Motor neuron (in vitro differentiated cells): Measurements from ENCODE around the gene STAMBPL1. TPM values are rescaled to one million over a fixed set of nuclear protein-coding genes. Genes with fewer than 3 reads are reported as not detected.

Experiments
- ATAC-seq, 8 experiments: fragments of 200-7000 bp; cut with Tn5 transposase; replicated peaks in 6 of 8; 2 replicates each; pipeline ENCODE4 v1.8.0; 2021; ENCODE audit warnings: mild to moderate bottlenecking in 8 of 8, moderate library complexity in 8 of 8
- H3K27ac ChIP-seq, 2 donors: fragments of 250-450 bp; sonication (Bioruptor Pico); 2 replicates each; pipeline ENCODE4 v1.9.0; 2021; ENCODE audit warnings: antibody characterized with exemption in 2 of 2, mild to moderate bottlenecking in 2 of 2, moderate library complexity in 1 of 2
- H3K4me1 ChIP-seq, 2 donors: fragments of 250-450 bp; sonication (Bioruptor Pico); replicated peaks in 1 of 2; 2 replicates each; pipeline ENCODE4 v1.6.1; 2021; ENCODE audit warnings: antibody characterized with exemption in 2 of 2, mild to moderate bottlenecking in 2 of 2, moderate library complexity in 1 of 2
- H3K4me3 ChIP-seq, 5 donors: fragments of 250-450 bp; sonication (Bioruptor Pico); 2 replicates each; pipeline ENCODE4 v1.9.0; 2021; ENCODE audit warnings: antibody characterized with exemption in 5 of 5, mild to moderate bottlenecking in 5 of 5, moderate library complexity in 4 of 5
- WGBS, 10 experiments: fragments of 450-650 bp; shearing (Covaris generic); methylation state at CpG; one replicate each; pipeline ENCODE4 v1.0.0; 2022; 5-methylcytosine and 5-hydroxymethylcytosine counted together
- in situ Hi-C, 9 experiments: fragments of 400-800 bp; cut with MboI; loops; one replicate each; pipeline ENCODE4 v1.15.0; 2021; ENCODE audit warnings: low sequenced_read_pairs in 9 of 9, low pct_unique_long_range_greater_than_20kb in 2 of 9; ENCODE audit not compliant: unreplicated experiment in 9 of 9
- total RNA-seq, 8 experiments: library from RNA; unstranded; fragments of 300-600 nt; gene quantifications; 2 replicates each; pipeline versions ENCODE4 v1.2.3 to v1.2.4, GENCODE V29; 2022

The STAMBPL1 gene
- total RNA-seq, 8 experiments from 2014 or later: 5.8 to 24.7 (median 11.0) TPM

- 80 to 100% (median 100%) methylated on average over 1 of the region's 1 CpG; no CpG with 5 or more reads in 1 of the 10 experiments for WGBS, 10 experiments
- Histone ChIP-seq H3K4me3 (no peak overlapping the region), H3K27ac (no peak overlapping the region), H3K4me1 (no peaks in the 10 kb centered on the region)
- no peak for ATAC-seq
- in situ Hi-C loops: no loop called here
Observed at GRCh38 chr10:88901206-88901983, 21.4 kb downstream of the STAMBPL1 start.

- Histone ChIP-seq H3K4me1 (no peaks in the 10 kb centered on the region), H3K27ac (no peak overlapping the region), H3K4me3 (no peak overlapping the region)
- 81 to 100% (median 90%) methylated on average over 2 to 11 of the region's 11 CpGs; no CpG with 5 or more reads in 1 of the 10 experiments for WGBS, 10 experiments
- in situ Hi-C loops: no loop called here
- no peak for ATAC-seq
Observed at GRCh38 chr10:88901984-88902789, 22.1 kb downstream of the STAMBPL1 start.

- in situ Hi-C loops: no loop called here
- no peaks in the 10 kb centered on the region for H3K4me1 ChIP-seq
- 80 to 100% (median 90%) methylated on average over 1 to 3 of the region's 3 CpGs for WGBS, 10 experiments
- ATAC-seq: no peak
- H3K4me3 ChIP-seq: no peak overlapping the region
- no peak overlapping the region for H3K27ac ChIP-seq
Observed at GRCh38 chr10:88903715-88904114, 23.7 kb downstream of the STAMBPL1 start.

- 0 to 100% (median 83%) methylated on average over 1 of the region's 1 CpG; no CpG with 5 or more reads in 3 of the 10 experiments for WGBS, 10 experiments
- H3K4me1 ChIP-seq: peaks cover 0 to 1% of the 10 kb centered on the region in 2 donors
- in situ Hi-C loops: no loop called here
- no peak overlapping the region for H3K27ac ChIP-seq
- H3K4me3 ChIP-seq: no peak overlapping the region
- no peak for ATAC-seq
Observed at GRCh38 chr10:88906921-88907320, 26.9 kb downstream of the STAMBPL1 start.

GRCh38 chr10:88908194-88908593 lies 28.1 kb downstream of the STAMBPL1 start:
- 73 to 100% (median 87%) methylated on average over 1 to 4 of the region's 4 CpGs; no CpG with 5 or more reads in 1 of the 10 experiments for WGBS, 10 experiments
- no peak overlapping the region for H3K4me3 ChIP-seq
- peaks cover 9 to 10% of the 10 kb centered on the region in 2 donors for H3K4me1 ChIP-seq
- ATAC-seq: no peak
- in situ Hi-C loops: no loop called here
- H3K27ac ChIP-seq: no peak overlapping the region

GRCh38 chr10:88911116-88911515 lies 31.1 kb downstream of the STAMBPL1 start:
- peaks cover 10 to 21% of the 10 kb centered on the region in 2 donors for H3K4me1 ChIP-seq
- ATAC-seq: no peak
- H3K4me3 ChIP-seq: no peak overlapping the region
- in situ Hi-C loops: no loop called here
- no peak overlapping the region for H3K27ac ChIP-seq
- 20 to 100% (median 100%) methylated on average over 1 of the region's 1 CpG; no CpG with 5 or more reads in 3 of the 10 experiments for WGBS, 10 experiments

- in situ Hi-C loops: no loop called here
- no peak for ATAC-seq
- Histone ChIP-seq H3K4me3 (no peak overlapping the region), H3K27ac (no peak overlapping the region), H3K4me1 (peaks cover 10 to 21% of the 10 kb centered on the region in 2 donors)
- WGBS, 10 experiments: 80 to 100% (median 100%) methylated on average over 1 to 3 of the region's 3 CpGs; no CpG with 5 or more reads in 3 of the 10 experiments
Observed at GRCh38 chr10:88911851-88912250, 31.8 kb downstream of the STAMBPL1 start.

- in situ Hi-C loops: no loop called here
- 0 to 83% (median 19%) methylated on average over 1 to 9 of the region's 9 CpGs; no CpG with 5 or more reads in 1 of the 10 experiments for WGBS, 10 experiments
- Histone ChIP-seq H3K4me1 (peaks cover 10 to 21% of the 10 kb centered on the region in 2 donors), H3K27ac (peak overlapping the region; percentile 31), H3K4me3 (peak overlapping the region in 1 of 5 donors; percentile 0)
- ATAC-seq: peak in 7 of 8 experiments; percentile 29 to 99 (median 98)
Observed at GRCh38 chr10:88913127-88913526, 33.1 kb downstream of the STAMBPL1 start.

- Histone ChIP-seq H3K27ac (peak overlapping the region in 1 of 2 donors; percentile 31), H3K4me1 (peaks cover 10 to 21% of the 10 kb centered on the region in 2 donors), H3K4me3 (no peak overlapping the region)
- WGBS, 10 experiments: 47 to 87% (median 65%) methylated on average over 2 to 5 of the region's 5 CpGs; no CpG with 5 or more reads in 1 of the 10 experiments
- in situ Hi-C loops: no loop called here
- ATAC-seq: peak in 3 of 8 experiments; percentile 18 to 38 (median 28)
Observed at GRCh38 chr10:88913788-88914187, 33.7 kb downstream of the STAMBPL1 start.

- WGBS, 10 experiments: 80 to 100% (median 96%) methylated on average over 1 to 2 of the region's 2 CpGs; no CpG with 5 or more reads in 2 of the 10 experiments
Observed at GRCh38 chr10:88915781-88916180, 35.7 kb downstream of the STAMBPL1 start.

GRCh38 chr10:88916231-88916630 lies 36.2 kb downstream of the STAMBPL1 start:
- Histone ChIP-seq H3K27ac (no peak overlapping the region), H3K4me1 (peaks cover 10 to 21% of the 10 kb centered on the region in 2 donors), H3K4me3 (no peak overlapping the region)
- in situ Hi-C loops: no loop called here
- no peak for ATAC-seq

More at GRCh38 chr10:88915781-88916180, 35.7 kb downstream of the STAMBPL1 start:
- Histone ChIP-seq H3K27ac (no peak overlapping the region), H3K4me1 (peaks cover 10 to 21% of the 10 kb centered on the region in 2 donors), H3K4me3 (no peak overlapping the region)
- no peak for ATAC-seq
- in situ Hi-C loops: no loop called here

- WGBS, 10 experiments: 89 to 100% (median 96%) methylated on average over 1 to 3 of the region's 3 CpGs; no CpG with 5 or more reads in 1 of the 10 experiments
- ATAC-seq: no peak
- in situ Hi-C loops: no loop called here
- H3K4me3 ChIP-seq: no peak overlapping the region
- H3K4me1 ChIP-seq: peaks cover 8 to 21% of the 10 kb centered on the region in 2 donors
- no peak overlapping the region for H3K27ac ChIP-seq
Observed at GRCh38 chr10:88916986-88917385, 36.9 kb downstream of the STAMBPL1 start.
